ENCODE results near the gene BTBD2. TPM values are rescaled to one million over a fixed set of nuclear protein-coding genes. Genes with fewer than 3 reads are reported as not detected.

Gene BTBD2
- total RNA-seq, 1 donor from 2014 or later, result 62.0 TPM

DNA sequence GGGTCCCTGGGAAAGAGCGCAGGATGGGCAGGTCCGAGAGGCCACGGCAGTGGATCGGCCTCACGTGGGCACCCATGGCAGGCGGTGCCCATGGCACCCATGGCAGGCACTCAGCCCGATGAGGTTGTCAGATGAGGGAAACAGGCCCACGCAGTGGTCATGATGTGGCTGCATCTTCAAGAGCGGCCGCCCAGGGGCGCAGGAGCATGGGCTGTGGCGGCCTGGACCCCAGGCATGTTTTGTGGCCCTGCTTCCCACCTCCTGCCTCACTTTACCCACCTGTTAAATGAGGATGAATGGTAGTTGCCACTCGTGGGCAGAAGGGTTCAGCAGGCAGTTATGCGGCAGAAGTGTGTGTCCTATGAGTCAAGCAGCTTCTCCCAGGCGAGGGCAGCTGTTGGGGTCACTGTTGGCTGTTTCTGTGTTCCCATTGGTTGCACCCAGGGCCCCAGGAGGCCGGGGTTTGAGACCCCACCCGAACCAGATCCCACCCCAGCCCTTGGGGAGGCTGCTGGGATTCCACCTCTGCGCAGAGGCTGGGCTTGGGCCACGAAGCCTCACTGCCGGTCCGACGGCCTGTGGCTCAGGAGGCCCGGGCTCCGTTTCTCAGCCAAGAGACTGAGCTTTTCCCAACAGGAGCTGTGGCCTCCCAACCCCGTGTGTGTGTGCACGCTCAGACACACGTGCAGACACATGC lies 44.6 kb downstream of the BTBD2 start:
- no peaks in the 10 kb centered on the region for H3K9me3 ChIP-seq
- DNase-seq (no peak), ATAC-seq (peak in 1 of 2 donors; percentile 16)
- no peaks in the 10 kb centered on the region for H3K4me1 ChIP-seq
- intact Hi-C loops (cut with DNase I), result no loop called here
- peaks cover 35% of the 10 kb centered on the region for H3K36me3 ChIP-seq
- H3K27me3 ChIP-seq (ENCODE audit: low read depth), result no peaks in the 10 kb centered on the region
- H3K4me3 ChIP-seq, result no peak overlapping the region
- H3K27ac ChIP-seq, result no peak overlapping the region
- TF ChIP-seq, protein P1, sequence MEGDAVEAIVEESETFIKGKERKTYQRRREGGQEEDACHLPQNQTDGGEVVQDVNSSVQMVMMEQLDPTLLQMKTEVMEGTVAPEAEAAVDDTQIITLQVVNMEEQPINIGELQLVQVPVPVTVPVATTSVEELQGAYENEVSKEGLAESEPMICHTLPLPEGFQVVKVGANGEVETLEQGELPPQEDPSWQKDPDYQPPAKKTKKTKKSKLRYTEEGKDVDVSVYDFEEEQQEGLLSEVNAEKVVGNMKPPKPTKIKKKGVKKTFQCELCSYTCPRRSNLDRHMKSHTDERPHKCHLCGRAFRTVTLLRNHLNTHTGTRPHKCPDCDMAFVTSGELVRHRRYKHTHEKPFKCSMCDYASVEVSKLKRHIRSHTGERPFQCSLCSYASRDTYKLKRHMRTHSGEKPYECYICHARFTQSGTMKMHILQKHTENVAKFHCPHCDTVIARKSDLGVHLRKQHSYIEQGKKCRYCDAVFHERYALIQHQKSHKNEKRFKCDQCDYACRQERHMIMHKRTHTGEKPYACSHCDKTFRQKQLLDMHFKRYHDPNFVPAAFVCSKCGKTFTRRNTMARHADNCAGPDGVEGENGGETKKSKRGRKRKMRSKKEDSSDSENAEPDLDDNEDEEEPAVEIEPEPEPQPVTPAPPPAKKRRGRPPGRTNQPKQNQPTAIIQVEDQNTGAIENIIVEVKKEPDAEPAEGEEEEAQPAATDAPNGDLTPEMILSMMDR (IDR thresholded peaks at IDR 0.05), result no peak

DNA sequence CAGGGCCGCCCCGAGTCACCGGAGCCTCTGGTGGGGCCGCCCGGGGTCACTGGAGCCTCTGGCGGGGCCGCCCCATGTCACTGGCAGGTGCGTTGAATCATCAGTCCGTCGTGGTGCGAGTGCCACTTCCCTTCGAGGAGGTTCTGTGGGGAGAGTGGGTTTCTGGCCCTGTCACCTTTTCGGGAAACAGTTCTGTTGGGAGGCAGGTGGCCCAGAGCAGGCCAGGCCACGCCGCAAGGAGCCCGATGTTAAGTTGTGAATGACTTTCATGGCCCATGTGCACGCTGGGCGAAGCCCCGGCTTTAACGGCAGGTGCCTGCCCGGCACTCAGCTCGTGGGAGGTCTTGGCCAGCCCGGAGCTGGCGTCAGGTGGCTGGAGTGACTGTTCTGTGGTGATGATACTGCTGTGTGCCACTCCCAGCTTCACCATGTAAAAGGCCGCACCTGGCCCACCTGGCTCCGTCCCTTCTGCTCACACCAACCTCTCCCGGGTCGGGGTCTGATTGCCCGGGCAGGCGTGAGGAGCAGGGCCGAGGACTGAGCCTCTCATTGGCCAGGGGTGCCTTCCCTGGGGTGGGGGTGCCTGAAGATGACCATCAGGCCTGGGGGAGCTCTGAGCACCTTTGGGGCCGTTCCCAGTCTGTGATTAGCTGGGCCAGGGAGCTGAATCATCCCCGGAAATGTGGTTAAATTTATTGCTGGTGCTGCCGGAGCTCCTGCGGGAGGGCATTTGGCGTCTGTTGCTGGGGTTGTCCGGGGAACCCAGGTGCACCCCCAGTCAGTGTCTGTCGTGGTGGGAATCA lies 45.3 kb downstream of the BTBD2 start:
- no peaks in the 10 kb centered on the region for H3K9me3 ChIP-seq
- no peak overlapping the region for H3K4me3 ChIP-seq
- peak in 1 of 2 donors; percentile 3 for ATAC-seq
- H3K4me1 ChIP-seq, result no peaks in the 10 kb centered on the region
- no peaks in the 10 kb centered on the region for H3K27me3 ChIP-seq (ENCODE audit: low read depth)
- DNase-seq, result no peak
- intact Hi-C loops (cut with DNase I), result no loop called here
- H3K27ac ChIP-seq, result no peak overlapping the region
- TF ChIP-seq, protein P1 (IDR thresholded peaks at IDR 0.05), result no peak
- H3K36me3 ChIP-seq, result peaks cover 27% of the 10 kb centered on the region

GRCh38 chr19:1969176-1970002 lies 46.1 kb downstream of the BTBD2 start:
- Histone ChIP-seq H3K4me1 (no peaks in the 10 kb centered on the region), H3K27me3 (ENCODE audit: low read depth) (no peaks in the 10 kb centered on the region), H3K9me3 (no peaks in the 10 kb centered on the region), H3K36me3 (peaks cover 20% of the 10 kb centered on the region), H3K27ac (no peak overlapping the region), H3K4me3 (no peak overlapping the region)
- ATAC-seq (no peak), DNase-seq (no peak)
- TF ChIP-seq, protein P1 (IDR thresholded peaks at IDR 0.05), result no peak
- intact Hi-C loops (cut with DNase I), result no loop called here

- no peak for DNase-seq
- no peaks in the 10 kb centered on the region for H3K9me3 ChIP-seq
- peaks cover 22% of the 10 kb centered on the region for H3K36me3 ChIP-seq
- ATAC-seq, result no peak
- H3K27ac ChIP-seq, result no peak overlapping the region
- no peaks in the 10 kb centered on the region for H3K27me3 ChIP-seq (ENCODE audit: low read depth)
- H3K4me3 ChIP-seq, result no peak overlapping the region
- TF ChIP-seq, protein P1 (IDR thresholded peaks at IDR 0.05), result no peak
- no peaks in the 10 kb centered on the region for H3K4me1 ChIP-seq
- intact Hi-C loops (cut with DNase I), result no loop called here
Measured at GRCh38 chr19:1968279-1969175, 47.0 kb downstream of the BTBD2 start.
